ENCODE measurements around the gene RGN.
"Not testable (repeated sequence)": the region's sequence is repeated elsewhere in the genome, so short reads cannot be mapped to it uniquely, and the experiment has no call there.

RGN gene

GRCh38 chrX:47078129-47079043 is at the start of gene RGN:
Gene RGN, plus strand, starts transcription at chrX:47078443. Its CDS starts 2,702 bp downstream, at chrX:47081145.
- DNase-seq, result no peak

GRCh38 chrX:47030339-47030738 is 47.9 kb upstream of the RGN start:
- peak; percentile 70 for DNase-seq

- DNase-seq, result no peak
These were observed 30.3 kb upstream of the RGN start for GRCh38 chrX:47047989-47048388.

- DNase-seq, result no peak
These were observed 18.9 kb upstream of the RGN start for GRCh38 chrX:47059142-47059874.

GRCh38 chrX:47060708-47061107 is 17.5 kb upstream of the RGN start:
- no peak for DNase-seq

GRCh38 chrX:47061238-47061919 is 16.9 kb upstream of the RGN start:
- DNase-seq, result no peak

GRCh38 chrX:47063179-47063578 is 15.1 kb upstream of the RGN start:
- no peak for DNase-seq

GRCh38 chrX:47068214-47068613 is 10.0 kb upstream of the RGN start:
- DNase-seq, result no peak

- no peak for DNase-seq
These were observed 9.5 kb upstream of the RGN start for GRCh38 chrX:47068720-47069119.

- DNase-seq, result no peak
These were observed 2.1 kb downstream of the RGN start for GRCh38 chrX:47080215-47080914.

GRCh38 chrX:47080915-47081236 is 2.6 kb downstream of the RGN start:
- no peak for DNase-seq

GRCh38 chrX:47091149-47091775 is 13.0 kb downstream of the RGN start:
- DNase-seq, result no peak

- DNase-seq, result peak; percentile 18
These were observed 15.0 kb downstream of the RGN start for GRCh38 chrX:47093248-47093647.

GRCh38 chrX:47093860-47094259 is 15.6 kb downstream of the RGN start:
- no peak for DNase-seq

- no peak for DNase-seq
These were observed 18.8 kb downstream of the RGN start for GRCh38 chrX:47097018-47097417.

GRCh38 chrX:47098338-47099094 is 20.3 kb downstream of the RGN start:
- DNase-seq, result no peak

- DNase-seq, result no peak
These were observed 23.0 kb downstream of the RGN start for GRCh38 chrX:47101206-47101605.

- not testable (repeated sequence) for DNase-seq
These were observed 32.8 kb downstream of the RGN start for GRCh38 chrX:47110936-47111615.

- DNase-seq, result no peak
These were observed 34.2 kb downstream of the RGN start for GRCh38 chrX:47112316-47112954.

- DNase-seq, result not testable (repeated sequence)
These were observed 38.4 kb downstream of the RGN start for GRCh38 chrX:47116551-47117110.

Data from NCI-H1694 (cell line).